OCI-LY7 (cell line): ENCODE data around the gene COL9A3. TPM values are rescaled to one million over a fixed set of nuclear protein-coding genes. Genes with fewer than 3 reads are reported as not detected.

Experiments
- BruUV-seq: library from RNA; stranded (reverse); fragments of 400-500 nt; replicated peaks from 2 replicates; lab custom pipeline; 2021; lab: Mats Ljungman, UMichigan
- CTCF ChIA-PET: fragments of 300-600 bp; sonication (Branson Sonifier 250); formaldehyde crosslinking; loops from one replicate; lab custom pipeline; 2022; ENCODE audit warnings: antibody characterized with exemption; ENCODE audit not compliant: unreplicated experiment; lab: Charles Lee
- POLR2A ChIA-PET: fragments of 300-600 bp; sonication (Branson Sonifier 250); formaldehyde crosslinking; loops from one replicate; lab custom pipeline; 2022; ENCODE audit warnings: antibody characterized with exemption; lab: Charles Lee
- DNase-seq: peaks from one replicate; pipeline ENCODE4 v3.0.0-alpha.2; 2015; ENCODE audit warnings: low spot score
- H2AFZ ChIP-seq: fragments of 200-600 bp; sonication (generic), shearing (Covaris generic); 2 replicates; pipeline ENCODE4 v1.6.1; 2014; ENCODE audit warnings: mild to moderate bottlenecking, antibody characterized with exemption, low read length, moderate library complexity
- H3K27ac ChIP-seq: fragments of 200-600 bp; sonication (generic); 2 replicates; pipeline ENCODE4 v1.5.1; 2014; ENCODE audit warnings: mixed run types, low read depth, mild to moderate bottlenecking, moderate library complexity, low read length, inconsistent platforms; ENCODE audit not compliant: poor library complexity, severe bottlenecking
- H3K36me3 ChIP-seq: fragments of 200-600 bp; sonication (generic); 2 replicates; pipeline ENCODE4 v1.6.1; 2014; ENCODE audit warnings: mild to moderate bottlenecking, antibody characterized with exemption, low read length, moderate library complexity, mixed read lengths; ENCODE audit not compliant: insufficient read depth
- H3K4me1 ChIP-seq: fragments of 200-600 bp; sonication (generic); 2 replicates; pipeline ENCODE4 v1.5.1; 2014; ENCODE audit warnings: mild to moderate bottlenecking, low read length; ENCODE audit not compliant: insufficient read depth, poor library complexity, severe bottlenecking
- H3K4me2 ChIP-seq: fragments of 200-600 bp; sonication (generic); 2 replicates; pipeline ENCODE4 v1.6.1; 2014; ENCODE audit warnings: mild to moderate bottlenecking, low read length
- H3K4me3 ChIP-seq: fragments of 200-600 bp; sonication (generic); 2 replicates; pipeline ENCODE4 v1.5.1; 2014; ENCODE audit warnings: mild to moderate bottlenecking, low read depth, low read length; ENCODE audit not compliant: poor library complexity, severe bottlenecking
- H3K79me2 ChIP-seq: fragments of 200-600 bp; sonication (generic); 2 replicates; pipeline ENCODE4 v1.6.1; 2016; ENCODE audit warnings: low read depth, mild to moderate bottlenecking, low read length, moderate library complexity, mixed read lengths; ENCODE audit not compliant: insufficient read depth
- H3K9me2 ChIP-seq: fragments of 200-600 bp; sonication (generic); 2 replicates; pipeline ENCODE4 v1.6.1; 2016; ENCODE audit warnings: mild to moderate bottlenecking, low read length, mixed read lengths; ENCODE audit not compliant: insufficient read depth
- H3K9me3 ChIP-seq: fragments of 200-600 bp; sonication (generic); 2 replicates; pipeline ENCODE4 v1.6.1; 2014; ENCODE audit warnings: mild to moderate bottlenecking, mixed run types, low read length, mixed read lengths
- H4K20me1 ChIP-seq: fragments of 200-600 bp; sonication (generic); 2 replicates; pipeline ENCODE4 v1.6.1; 2014; ENCODE audit warnings: mild to moderate bottlenecking, antibody characterized with exemption, low read length, moderate library complexity, mixed read lengths; ENCODE audit not compliant: insufficient read depth
- CTCF ChIP-seq: fragments of 200-600 bp; sonication (generic); conservative IDR thresholded peaks from 2 replicates; pipeline ENCODE4 v1.5.1; 2014; ENCODE audit warnings: mild to moderate bottlenecking, antibody characterized with exemption, low read length, moderate library complexity, mixed read lengths
- EZH2phosphoT487 ChIP-seq: fragments of 200-600 bp; sonication (generic); IDR thresholded peaks from 2 replicates; pipeline ENCODE4 v1.6.1; 2018; ENCODE audit warnings: low read depth, borderline replicate concordance, mild to moderate bottlenecking, mixed run types, antibody characterized with exemption, low read length, moderate library complexity, mixed read lengths
- intact Hi-C: fragments of 100-400 bp; cut with micrococcal nuclease; formaldehyde crosslinking; loops from one replicate; pipeline ENCODE4 v1.10.0; 2022; ENCODE audit not compliant: unreplicated experiment
- total RNA-seq, 2 experiments: library from RNA; depleted of rRNA in 1 of 2; stranded (reverse); fragments of >200 nt in 1 of 2; shearing (Covaris generic) in 1 of 2; gene quantifications; 2 replicates each; pipeline ENCODE4 v1.2.3, GENCODE V29; 2014 to 2022

Gene COL9A3
- total RNA-seq, 2 experiments from 2014 or later = 1.7 to 5.2 TPM

GRCh38 chr20:62780696-62781095 lies 36.2 kb upstream of the COL9A3 start:
- H3K4me3 ChIP-seq = no peak overlapping the region
- H2AFZ ChIP-seq = no peak overlapping the region
- no peak for TF ChIP-seq EZH2phosphoT487
- no peak for TF ChIP-seq CTCF
- no peaks in the 10 kb centered on the region for H4K20me1 ChIP-seq
- no peaks in the 10 kb centered on the region for H3K79me2 ChIP-seq
- POLR2A ChIA-PET = no interaction called here
- no peaks in the 10 kb centered on the region for H3K36me3 ChIP-seq
- CTCF ChIA-PET = interaction anchor here (0.6 kb wide), 1 partner anchor 9 kb away, joined by 4 read pairs; no protein-coding TSS in a partner anchor
- no TSS peak for BruUV-seq
- no peak overlapping the region for H3K27ac ChIP-seq
- no peak for DNase-seq
- H3K9me3 ChIP-seq = no peaks in the 10 kb centered on the region
- no peak overlapping the region for H3K4me2 ChIP-seq
- H3K9me2 ChIP-seq = no peaks in the 10 kb centered on the region
- intact Hi-C loops = no loop called here
- H3K4me1 ChIP-seq = peaks cover 18% of the 10 kb centered on the region

- Histone ChIP-seq H3K9me3 (no peaks in the 10 kb centered on the region), H4K20me1 (no peaks in the 10 kb centered on the region), H3K4me2 (no peak overlapping the region), H3K9me2 (no peaks in the 10 kb centered on the region), H2AFZ (no peak overlapping the region), H3K79me2 (no peaks in the 10 kb centered on the region), H3K4me1 (peaks cover 4% of the 10 kb centered on the region), H3K4me3 (no peak overlapping the region), H3K36me3 (no peaks in the 10 kb centered on the region), H3K27ac (no peak overlapping the region)
- TF ChIP-seq CTCF = no peak
- TF ChIP-seq EZH2phosphoT487 = no peak
- BruUV-seq = no TSS peak
- DNase-seq = no peak
- ChIA-PET CTCF (no interaction called here), POLR2A (interaction anchor here (0.6 kb wide), 1 partner anchor 151 kb away, joined by 3 read pairs; no protein-coding TSS in a partner anchor)
- intact Hi-C loops = no loop called here
Measured at GRCh38 chr20:62782149-62782892, 34.5 kb upstream of the COL9A3 start.

- POLR2A ChIA-PET = interaction anchor here (0.6 kb wide), 1 partner anchor 152 kb away, joined by 3 read pairs; no protein-coding TSS in a partner anchor
- CTCF ChIA-PET = no interaction called here
Measured at GRCh38 chr20:62782893-62783278, 34.0 kb upstream of the COL9A3 start.

More at GRCh38 chr20:62782893-62783278, 34.0 kb upstream of the COL9A3 start:
- no peak overlapping the region for H3K4me2 ChIP-seq
- no peaks in the 10 kb centered on the region for H3K9me2 ChIP-seq
- H3K4me3 ChIP-seq = no peak overlapping the region
- BruUV-seq = no TSS peak
- intact Hi-C loops = no loop called here
- H3K27ac ChIP-seq = no peak overlapping the region
- H3K4me1 ChIP-seq = no peaks in the 10 kb centered on the region
- H3K36me3 ChIP-seq = no peaks in the 10 kb centered on the region
- TF ChIP-seq EZH2phosphoT487 = no peak
- TF ChIP-seq CTCF = no peak
- DNase-seq = no peak
- H2AFZ ChIP-seq = no peak overlapping the region
- no peaks in the 10 kb centered on the region for H3K79me2 ChIP-seq
- H3K9me3 ChIP-seq = no peaks in the 10 kb centered on the region
- no peaks in the 10 kb centered on the region for H4K20me1 ChIP-seq
